Neural cell (in vitro differentiated cells): ENCODE measurements around the gene PPFIBP1. TPM values are rescaled to one million over a fixed set of nuclear protein-coding genes. Genes with fewer than 3 reads are reported as not detected.

Experiments
- H2AFZ ChIP-seq: fragments of 200-600, 300-800 bp; sonication (generic), shearing (Covaris generic); 2 replicates; pipeline ENCODE4 v1.6.0; 2014; ENCODE audit warnings: low read depth, mild to moderate bottlenecking, antibody characterized with exemption, low read length, moderate library complexity
- H3F3A ChIP-seq: fragments of 200-600 bp; shearing (Covaris generic); 2 replicates; pipeline ENCODE4 v1.6.1; 2016; ENCODE audit warnings: mild to moderate bottlenecking, moderate library complexity, mixed read lengths, antibody characterized with exemption, low read length; ENCODE audit not compliant: insufficient read depth, poor library complexity, severe bottlenecking
- H3K27ac ChIP-seq: fragments of 200-600, 300-800 bp; sonication (generic), shearing (Covaris generic); 2 replicates; pipeline ENCODE4 v1.5.1; 2014; ENCODE audit warnings: mild to moderate bottlenecking, low read length, moderate library complexity
- H3K27me3 ChIP-seq: fragments of 300-800, 200-600 bp; sonication (generic), shearing (Covaris generic); 2 replicates; pipeline ENCODE4 v1.6.0; 2014; ENCODE audit warnings: mild to moderate bottlenecking, low read depth, low read length, moderate library complexity; ENCODE audit not compliant: insufficient read depth
- H3K36me3 ChIP-seq: fragments of 300-800, 200-600 bp; sonication (generic), shearing (Covaris generic); 2 replicates; pipeline ENCODE4 v1.5.1; 2014; ENCODE audit warnings: mild to moderate bottlenecking, antibody characterized with exemption, low read length, moderate library complexity; ENCODE audit not compliant: insufficient read depth
- H3K4me2 ChIP-seq: fragments of 300-800, 200-600 bp; sonication (generic), shearing (Covaris generic); 2 replicates; pipeline ENCODE4 v1.6.0; 2014; ENCODE audit warnings: mild to moderate bottlenecking, low read length
- H3K4me3 ChIP-seq: fragments of 300-800, 200-600 bp; sonication (generic), shearing (Covaris generic); 2 replicates; pipeline ENCODE4 v1.5.1; 2014; ENCODE audit warnings: mild to moderate bottlenecking, low read length, moderate library complexity
- H3K79me2 ChIP-seq: fragments of 200-600 bp; shearing (Covaris generic); replicated peaks from 2 replicates; pipeline ENCODE4 v1.6.0; 2014; ENCODE audit warnings: mild to moderate bottlenecking, low read length, moderate library complexity; ENCODE audit not compliant: insufficient read depth
- H3K9ac ChIP-seq: fragments of 300-800, 200-600 bp; sonication (generic), shearing (Covaris generic); 2 replicates; pipeline ENCODE4 v1.6.1; 2016; ENCODE audit warnings: mild to moderate bottlenecking, low read length, mixed read lengths
- H3K9me2 ChIP-seq: fragments of 200-600 bp; shearing (Covaris generic); 2 replicates; pipeline ENCODE4 v1.6.1; 2016; ENCODE audit warnings: mild to moderate bottlenecking, low read length, mixed read lengths; ENCODE audit not compliant: insufficient read depth
- H3K9me3 ChIP-seq: fragments of 200-600, 300-800 bp; sonication (generic), shearing (Covaris generic); 2 replicates; pipeline ENCODE4 v1.6.1; 2016; ENCODE audit warnings: mild to moderate bottlenecking, mixed run types, low read length, moderate library complexity, mixed read lengths
- H4K20me1 ChIP-seq: fragments of 200-600 bp; shearing (Covaris generic); 2 replicates; pipeline ENCODE4 v1.6.1; 2016; ENCODE audit warnings: mild to moderate bottlenecking, mixed run types; ENCODE audit not compliant: insufficient read depth
- CTCF ChIP-seq: fragments of 450-650 bp; IDR thresholded peaks from 2 replicates; pipeline ENCODE4 v1.5.1; 2014; ENCODE audit warnings: antibody characterized with exemption, mild to moderate bottlenecking, moderate library complexity; ENCODE audit not compliant: poor library complexity, severe bottlenecking
- EP300 ChIP-seq: fragments of 450-650 bp; conservative IDR thresholded peaks from 2 replicates; pipeline ENCODE4 v1.6.1; 2014; ENCODE audit warnings: antibody characterized with exemption, mild to moderate bottlenecking, moderate library complexity; ENCODE audit not compliant: poor library complexity, severe bottlenecking
- EZH2 ChIP-seq: fragments of 200-600, 300-800 bp; shearing (Covaris generic), sonication (generic); IDR thresholded peaks from 2 replicates; pipeline ENCODE4 v1.6.1; 2014; ENCODE audit warnings: antibody characterized with exemption, low read length, borderline replicate concordance, mild to moderate bottlenecking; ENCODE audit not compliant: insufficient read depth, poor library complexity, severe bottlenecking
- MXI1 ChIP-seq: fragments of 450-650 bp; conservative IDR thresholded peaks from 2 replicates; pipeline ENCODE4 v1.6.1; 2014; ENCODE audit warnings: antibody characterized with exemption, mild to moderate bottlenecking; ENCODE audit not compliant: poor library complexity, severe bottlenecking
- POLR2AphosphoS5 ChIP-seq: IDR thresholded peaks from 2 replicates; pipeline ENCODE4 v1.6.1; 2012
- RAD21 ChIP-seq: fragments of 450-650 bp; conservative IDR thresholded peaks from 2 replicates; pipeline ENCODE4 v1.6.1; 2014; ENCODE audit warnings: antibody characterized with exemption, mild to moderate bottlenecking, moderate library complexity
- REST ChIP-seq: IDR thresholded peaks from 2 replicates; pipeline ENCODE4 v1.6.1; 2012; ENCODE audit warnings: borderline replicate concordance
- SMC3 ChIP-seq: fragments of 450-650 bp; conservative IDR thresholded peaks from 2 replicates; pipeline ENCODE4 v1.6.1; 2014; ENCODE audit warnings: antibody characterized with exemption, mild to moderate bottlenecking, moderate library complexity; ENCODE audit not compliant: poor library complexity
- TAF1 ChIP-seq: IDR thresholded peaks from 2 replicates; pipeline ENCODE4 v1.6.1; 2012; ENCODE audit warnings: low read depth
- polyA plus RNA-seq: library from polyadenylated mRNA; depleted of rRNA; stranded (reverse); fragments of >200 nt; gene quantifications from 2 replicates; pipeline ENCODE4 v1.2.3, GENCODE V29; 2014

The PPFIBP1 gene
- polyA plus RNA-seq, 1 donor from 2014 or later: 30.2 TPM

GRCh38 chr12:27505761-27506160 lies 18.2 kb upstream of the PPFIBP1 start:
- Histone ChIP-seq H3K27ac (no peak overlapping the region), H3K9me2 (no peaks in the 10 kb centered on the region), H3K27me3 (no peaks in the 10 kb centered on the region), H3K4me2 (no peak overlapping the region), H3K4me3 (no peak overlapping the region), H3K79me2 (no peaks in the 10 kb centered on the region), H3K36me3 (no peaks in the 10 kb centered on the region), H4K20me1 (no peaks in the 10 kb centered on the region), H3F3A (no peaks in the 10 kb centered on the region), H2AFZ (no peak overlapping the region), H3K9me3 (no peaks in the 10 kb centered on the region), H3K9ac (no peak overlapping the region)
- TF ChIP-seq EP300: no peak
- no peak for TF ChIP-seq SMC3
- no peak for TF ChIP-seq TAF1
- TF ChIP-seq MXI1: no peak
- TF ChIP-seq EZH2: no peak
- TF ChIP-seq REST: no peak
- no peak for TF ChIP-seq POLR2AphosphoS5
- TF ChIP-seq RAD21: no peak
- no peak for TF ChIP-seq CTCF

- no peaks in the 10 kb centered on the region for H3K9me2 ChIP-seq
- no peak overlapping the region for H3K9ac ChIP-seq
- H3F3A ChIP-seq: no peaks in the 10 kb centered on the region
- H3K79me2 ChIP-seq: no peaks in the 10 kb centered on the region
- no peak overlapping the region for H2AFZ ChIP-seq
- no peaks in the 10 kb centered on the region for H3K9me3 ChIP-seq
- no peaks in the 10 kb centered on the region for H4K20me1 ChIP-seq
- H3K36me3 ChIP-seq: no peaks in the 10 kb centered on the region
- no peaks in the 10 kb centered on the region for H3K27me3 ChIP-seq
- no peak overlapping the region for H3K27ac ChIP-seq
- TF ChIP-seq RAD21: no peak
- no peak for TF ChIP-seq MXI1
- no peak for TF ChIP-seq TAF1
- TF ChIP-seq POLR2AphosphoS5: no peak
- no peak for TF ChIP-seq SMC3
- TF ChIP-seq EZH2: no peak
- H3K4me2 ChIP-seq: no peak overlapping the region
- H3K4me3 ChIP-seq: no peak overlapping the region
These were observed 17.3 kb upstream of the PPFIBP1 start for GRCh38 chr12:27506645-27507189.
